Measurements from ENCODE around the gene NRG2.

DNA sequence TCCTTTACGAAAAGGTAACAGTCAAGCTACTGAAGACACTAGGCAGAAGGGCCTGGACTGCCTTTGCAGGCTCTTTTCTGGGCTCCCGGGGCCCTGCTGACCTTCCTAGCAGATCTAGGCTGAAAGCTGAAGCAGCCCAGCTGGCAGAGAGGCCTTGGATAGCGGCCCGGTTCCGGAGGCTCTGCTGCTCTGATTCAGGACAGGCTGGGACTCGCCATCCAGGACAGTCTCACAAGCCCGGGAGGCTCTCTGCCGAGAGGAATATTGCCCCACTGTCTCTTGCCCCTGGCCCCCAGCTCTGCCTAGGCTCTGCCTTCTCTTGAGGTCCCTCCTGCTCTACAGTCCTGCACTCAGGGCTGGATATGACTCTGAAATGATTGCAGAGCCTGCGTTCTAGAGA is 179.7 kb downstream of the NRG2 start:
- no peak for TF ChIP-seq POLR2A (IDR thresholded peaks at IDR 0.05)
- TF ChIP-seq, protein P1, sequence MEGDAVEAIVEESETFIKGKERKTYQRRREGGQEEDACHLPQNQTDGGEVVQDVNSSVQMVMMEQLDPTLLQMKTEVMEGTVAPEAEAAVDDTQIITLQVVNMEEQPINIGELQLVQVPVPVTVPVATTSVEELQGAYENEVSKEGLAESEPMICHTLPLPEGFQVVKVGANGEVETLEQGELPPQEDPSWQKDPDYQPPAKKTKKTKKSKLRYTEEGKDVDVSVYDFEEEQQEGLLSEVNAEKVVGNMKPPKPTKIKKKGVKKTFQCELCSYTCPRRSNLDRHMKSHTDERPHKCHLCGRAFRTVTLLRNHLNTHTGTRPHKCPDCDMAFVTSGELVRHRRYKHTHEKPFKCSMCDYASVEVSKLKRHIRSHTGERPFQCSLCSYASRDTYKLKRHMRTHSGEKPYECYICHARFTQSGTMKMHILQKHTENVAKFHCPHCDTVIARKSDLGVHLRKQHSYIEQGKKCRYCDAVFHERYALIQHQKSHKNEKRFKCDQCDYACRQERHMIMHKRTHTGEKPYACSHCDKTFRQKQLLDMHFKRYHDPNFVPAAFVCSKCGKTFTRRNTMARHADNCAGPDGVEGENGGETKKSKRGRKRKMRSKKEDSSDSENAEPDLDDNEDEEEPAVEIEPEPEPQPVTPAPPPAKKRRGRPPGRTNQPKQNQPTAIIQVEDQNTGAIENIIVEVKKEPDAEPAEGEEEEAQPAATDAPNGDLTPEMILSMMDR (IDR thresholded peaks at IDR 0.05): no peak

Data from body of pancreas (tissue), 4 donors.